Measurements from ENCODE around the gene HIC1.

HIC1 gene

DNA sequence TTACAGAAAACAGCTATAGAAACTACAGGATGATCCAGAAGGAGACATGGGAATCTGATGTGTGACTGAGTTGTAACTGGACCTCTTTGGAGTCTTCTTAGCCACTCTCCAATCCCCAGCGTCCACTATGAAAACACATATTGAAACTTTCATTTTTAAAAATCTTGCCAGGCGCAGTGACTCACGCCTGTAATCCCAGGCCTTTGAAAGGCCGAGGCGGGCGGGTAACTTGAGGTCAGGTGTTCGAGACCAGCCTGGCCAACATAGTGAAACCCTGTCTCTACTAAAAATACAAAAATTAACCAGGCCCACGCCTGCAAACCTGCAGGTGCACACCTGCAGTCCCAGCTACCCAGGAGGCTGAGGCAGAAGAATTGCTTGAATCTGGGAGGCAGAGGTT, 53.3 kb downstream of the HIC1 start:
- DNase-seq: no peak

DNA sequence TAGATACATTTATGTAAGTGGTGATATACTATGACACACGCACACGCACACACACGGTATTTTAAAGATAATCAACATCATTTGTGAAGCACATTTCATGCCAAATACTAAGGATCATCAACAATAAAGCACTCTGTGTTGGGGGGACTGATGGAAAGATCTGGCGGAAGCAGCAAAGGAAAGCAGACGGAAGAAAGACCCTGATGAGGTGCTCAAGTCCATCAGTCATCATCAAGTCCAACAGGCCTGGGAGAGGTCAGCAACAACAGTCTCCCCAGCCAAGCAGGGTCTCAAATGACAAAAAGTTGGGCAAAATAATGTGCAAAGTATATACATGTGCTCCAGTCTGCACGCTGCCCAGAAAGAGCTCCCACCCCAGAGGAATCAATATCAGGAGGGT, 55.5 kb downstream of the HIC1 start:
- no peak for DNase-seq

DNA sequence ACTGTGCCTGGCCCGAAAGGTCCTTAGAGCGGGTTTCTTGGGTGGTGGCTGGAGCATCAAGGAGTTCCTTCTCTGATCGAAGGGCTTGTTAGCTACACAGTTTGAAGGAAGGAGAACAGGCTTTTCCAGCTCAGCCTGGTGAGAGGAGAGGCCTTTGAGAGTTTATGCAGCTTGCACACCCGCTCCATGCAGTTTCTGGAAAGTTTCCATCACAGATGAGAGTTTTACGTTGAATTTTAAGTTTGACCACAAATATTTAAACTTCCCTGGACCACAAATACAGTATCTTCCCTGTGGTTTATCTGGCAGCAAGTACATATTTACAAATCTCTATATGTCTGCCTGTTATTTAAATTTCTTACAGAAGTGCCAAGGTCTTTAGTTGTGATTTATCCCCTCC, 56.8 kb downstream of the HIC1 start:
- no peak for DNase-seq

Data from NCI-H2171 (cell line).